GM21619 (cell line): Measurements from ENCODE around the gene TTLL7.

Source experiments
- ATAC-seq: cut with Tn5 transposase; IDR thresholded peaks from one replicate; pipeline ENCODE4 v1.9.1; 2021; ENCODE audit not compliant: unreplicated experiment

TTLL7 gene, protein sequence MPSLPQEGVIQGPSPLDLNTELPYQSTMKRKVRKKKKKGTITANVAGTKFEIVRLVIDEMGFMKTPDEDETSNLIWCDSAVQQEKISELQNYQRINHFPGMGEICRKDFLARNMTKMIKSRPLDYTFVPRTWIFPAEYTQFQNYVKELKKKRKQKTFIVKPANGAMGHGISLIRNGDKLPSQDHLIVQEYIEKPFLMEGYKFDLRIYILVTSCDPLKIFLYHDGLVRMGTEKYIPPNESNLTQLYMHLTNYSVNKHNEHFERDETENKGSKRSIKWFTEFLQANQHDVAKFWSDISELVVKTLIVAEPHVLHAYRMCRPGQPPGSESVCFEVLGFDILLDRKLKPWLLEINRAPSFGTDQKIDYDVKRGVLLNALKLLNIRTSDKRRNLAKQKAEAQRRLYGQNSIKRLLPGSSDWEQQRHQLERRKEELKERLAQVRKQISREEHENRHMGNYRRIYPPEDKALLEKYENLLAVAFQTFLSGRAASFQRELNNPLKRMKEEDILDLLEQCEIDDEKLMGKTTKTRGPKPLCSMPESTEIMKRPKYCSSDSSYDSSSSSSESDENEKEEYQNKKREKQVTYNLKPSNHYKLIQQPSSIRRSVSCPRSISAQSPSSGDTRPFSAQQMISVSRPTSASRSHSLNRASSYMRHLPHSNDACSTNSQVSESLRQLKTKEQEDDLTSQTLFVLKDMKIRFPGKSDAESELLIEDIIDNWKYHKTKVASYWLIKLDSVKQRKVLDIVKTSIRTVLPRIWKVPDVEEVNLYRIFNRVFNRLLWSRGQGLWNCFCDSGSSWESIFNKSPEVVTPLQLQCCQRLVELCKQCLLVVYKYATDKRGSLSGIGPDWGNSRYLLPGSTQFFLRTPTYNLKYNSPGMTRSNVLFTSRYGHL

DNA sequence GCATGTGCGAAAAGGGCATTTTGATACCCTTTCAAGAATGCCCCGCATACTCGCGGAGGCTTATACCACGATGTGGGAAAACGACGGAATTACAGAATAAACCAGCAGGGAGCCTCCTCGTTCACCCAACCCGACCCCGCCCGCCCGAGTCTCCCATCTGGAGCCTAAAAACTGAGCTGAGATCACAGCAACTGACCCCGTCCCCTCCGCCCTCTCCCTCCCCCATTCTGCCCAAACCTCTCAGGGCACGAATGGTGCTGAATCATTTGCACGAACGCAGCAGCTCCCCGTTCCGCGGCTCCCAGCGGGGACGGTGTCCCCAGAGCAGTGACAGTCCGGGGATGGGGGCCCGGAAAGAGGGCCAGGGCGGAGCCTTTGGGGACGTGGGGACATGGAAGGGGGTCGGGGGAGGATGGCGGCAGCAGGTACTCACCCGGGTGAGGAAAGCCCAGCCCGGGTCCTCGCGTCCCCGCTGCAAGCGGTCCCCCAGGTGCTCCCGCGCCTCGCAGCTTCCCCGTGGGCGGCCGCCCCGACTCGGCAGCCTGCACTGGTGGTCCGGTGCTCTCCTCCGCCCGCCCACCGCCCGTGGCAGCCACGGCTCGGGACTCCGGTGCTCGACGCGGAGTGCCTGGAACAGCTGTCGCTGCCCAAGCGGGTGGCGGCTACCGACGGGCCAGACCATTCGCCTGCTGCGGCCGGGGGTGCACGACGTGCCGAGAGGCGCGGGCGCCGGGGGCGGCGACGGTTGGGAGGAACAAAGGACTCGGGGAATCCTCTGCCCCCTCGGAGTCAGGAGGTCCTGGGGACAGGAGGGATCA, at the start of gene TTLL7:
Gene TTLL7, minus strand, starts transcription at position 635 of the 818 bp plus-strand sequence. CDS start 46,921 bp downstream, outside the sequence.
- peak; percentile 84 for ATAC-seq

GRCh38 chr1:84042461-84042860, 43.5 kb upstream of the TTLL7 start:
- no peak for ATAC-seq

DNA sequence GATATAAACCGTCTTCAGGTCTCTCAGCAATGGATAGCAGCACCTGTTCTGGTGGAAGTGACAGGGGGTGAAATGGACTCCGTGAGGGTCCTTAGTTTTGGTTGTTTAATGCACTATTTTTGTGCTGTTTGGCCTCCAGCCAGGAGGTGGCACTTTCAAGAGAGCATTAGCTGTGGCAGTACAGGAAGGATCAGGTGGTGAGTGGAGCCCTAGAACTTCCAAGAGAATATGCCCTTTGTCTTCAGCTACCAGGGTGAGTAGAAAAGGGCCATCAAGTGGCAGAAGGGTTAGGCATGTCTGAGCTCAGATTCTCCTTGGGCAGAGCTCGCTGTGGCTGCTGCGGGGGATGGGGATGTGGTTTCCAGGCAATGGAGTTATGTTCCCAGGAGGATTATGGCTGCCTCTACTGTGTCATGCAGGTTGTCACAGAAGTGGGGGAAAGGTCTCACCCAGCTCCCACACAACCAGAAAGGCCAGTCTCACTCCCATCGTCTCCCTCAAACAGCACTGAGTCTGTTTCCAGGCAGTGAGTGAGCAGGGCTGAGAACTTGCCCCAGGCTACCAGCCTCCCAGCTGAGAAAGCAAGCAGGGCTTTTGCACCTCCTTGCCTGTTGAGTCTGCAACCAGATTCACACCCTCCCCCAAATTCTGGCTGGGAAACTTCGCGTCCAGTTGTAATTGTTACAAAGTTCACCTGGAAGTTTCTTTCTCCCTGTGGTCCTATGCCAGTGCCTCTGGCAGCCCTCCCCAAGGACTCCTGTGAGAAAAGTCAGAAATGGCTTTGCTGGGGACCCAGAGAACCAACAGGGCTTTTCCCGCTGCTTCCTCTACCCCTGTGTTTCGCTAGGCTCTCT, 39.1 kb upstream of the TTLL7 start:
- ATAC-seq, result no peak

DNA sequence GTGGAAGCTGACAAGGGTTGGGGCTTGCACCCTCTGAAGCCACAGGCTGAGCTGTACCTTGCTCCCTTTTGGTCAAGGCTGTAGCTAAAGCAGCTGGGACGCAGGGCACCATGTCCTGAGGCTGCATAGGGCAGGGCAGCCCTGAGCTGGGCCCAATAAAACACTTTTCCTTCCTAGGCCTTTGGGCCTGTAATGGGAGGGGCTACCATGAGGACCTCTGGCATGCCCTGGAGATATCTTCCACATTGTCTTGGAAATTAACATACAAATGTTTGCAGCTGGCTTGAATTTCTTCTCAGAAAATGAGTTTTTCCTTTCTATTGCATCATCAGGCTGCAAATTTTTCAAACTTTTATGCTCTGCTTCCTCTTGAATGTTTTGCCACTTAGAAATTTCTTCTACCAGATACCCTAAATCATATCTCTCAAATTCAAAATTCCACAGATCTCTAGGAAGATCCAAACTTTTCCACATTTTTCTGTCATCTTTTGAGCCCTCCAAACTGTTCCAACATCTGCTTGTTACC, 32.9 kb upstream of the TTLL7 start:
- no peak for ATAC-seq

DNA sequence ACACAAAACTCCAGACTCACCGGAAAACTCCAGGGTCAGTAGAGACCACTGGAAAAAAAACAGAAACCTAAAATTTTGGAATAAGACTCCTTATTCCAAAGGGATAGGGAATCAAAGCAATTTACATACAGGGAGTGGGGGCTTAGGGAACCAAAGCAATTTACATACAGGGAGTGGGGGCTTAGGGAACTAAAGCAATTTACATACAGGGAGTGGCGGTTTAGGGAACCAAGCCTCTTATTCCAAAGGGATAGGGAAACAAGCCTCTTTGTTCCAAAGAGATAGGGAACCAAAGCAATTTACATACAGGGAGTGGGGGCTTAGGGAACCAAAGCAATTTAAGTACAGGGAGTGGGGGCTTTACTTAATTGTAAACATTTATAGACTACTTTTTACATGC, 28.4 kb upstream of the TTLL7 start:
- no peak for ATAC-seq

- ATAC-seq, result no peak
These were observed 27.0 kb upstream of the TTLL7 start for GRCh38 chr1:84025966-84026365.

- no peak for ATAC-seq
These were observed 22.9 kb upstream of the TTLL7 start for GRCh38 chr1:84021822-84022221.

- no peak for ATAC-seq
These were observed 21.2 kb upstream of the TTLL7 start for GRCh38 chr1:84020151-84020550.

- ATAC-seq, result no peak
These were observed 20.3 kb upstream of the TTLL7 start for GRCh38 chr1:84019217-84019616.

DNA sequence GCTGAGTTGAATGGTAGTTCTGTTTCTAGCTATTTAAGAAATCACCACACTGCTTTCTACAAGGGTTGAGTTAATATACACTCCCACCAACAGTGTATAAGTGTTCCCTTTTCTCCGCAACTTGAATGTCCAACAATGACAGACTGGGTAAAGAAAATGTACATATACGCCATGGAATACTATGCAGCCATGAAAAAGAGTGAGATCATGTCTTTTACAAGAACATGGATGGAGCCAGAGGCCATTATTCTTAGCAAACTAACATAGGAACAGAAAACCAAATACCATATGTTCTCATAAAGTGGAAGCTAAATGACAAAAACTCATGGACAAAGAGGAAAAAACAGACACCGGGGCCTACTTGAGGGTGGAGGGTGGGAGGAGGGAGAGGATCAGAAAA, 14.8 kb upstream of the TTLL7 start:
- ATAC-seq, result no peak

- ATAC-seq, result no peak
These were observed 13.1 kb upstream of the TTLL7 start for GRCh38 chr1:84012018-84012417.

- no peak for ATAC-seq
These were observed 11.2 kb upstream of the TTLL7 start for GRCh38 chr1:84010136-84010535.

- no peak for ATAC-seq
These were observed 9.7 kb upstream of the TTLL7 start for GRCh38 chr1:84008631-84009030.

GRCh38 chr1:84006591-84006990, 7.7 kb upstream of the TTLL7 start:
- ATAC-seq, result no peak

GRCh38 chr1:84001501-84001900, 2.6 kb upstream of the TTLL7 start:
- ATAC-seq, result no peak

DNA sequence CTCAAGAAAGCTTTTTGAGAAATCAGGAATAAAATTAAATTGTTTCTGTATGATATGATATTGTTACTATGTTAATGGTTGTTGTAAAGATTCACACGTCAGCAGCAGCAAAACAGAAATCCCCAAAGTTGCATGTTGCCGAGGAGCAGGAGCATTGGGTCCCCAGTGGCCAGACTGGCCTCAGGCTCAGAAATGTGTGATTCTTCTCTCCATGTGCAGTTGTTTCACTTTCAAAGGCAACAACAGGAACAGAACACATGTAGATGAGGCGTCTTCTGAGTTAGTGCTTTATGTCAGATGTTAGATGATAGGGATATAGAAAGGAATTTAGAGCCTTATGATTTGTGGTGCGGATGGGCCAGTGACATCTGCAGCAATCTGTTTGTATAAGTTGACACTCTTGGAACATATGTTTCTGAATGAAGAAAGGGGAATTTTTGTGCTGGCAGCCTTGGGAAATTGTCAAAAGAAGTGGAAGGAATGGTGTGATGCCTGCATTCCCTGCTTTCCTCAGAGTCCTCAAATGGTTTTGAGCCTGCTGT, 2.1 kb upstream of the TTLL7 start:
- ATAC-seq, result no peak

GRCh38 chr1:84000196-84000885, 1.4 kb upstream of the TTLL7 start:
- no peak for ATAC-seq

DNA sequence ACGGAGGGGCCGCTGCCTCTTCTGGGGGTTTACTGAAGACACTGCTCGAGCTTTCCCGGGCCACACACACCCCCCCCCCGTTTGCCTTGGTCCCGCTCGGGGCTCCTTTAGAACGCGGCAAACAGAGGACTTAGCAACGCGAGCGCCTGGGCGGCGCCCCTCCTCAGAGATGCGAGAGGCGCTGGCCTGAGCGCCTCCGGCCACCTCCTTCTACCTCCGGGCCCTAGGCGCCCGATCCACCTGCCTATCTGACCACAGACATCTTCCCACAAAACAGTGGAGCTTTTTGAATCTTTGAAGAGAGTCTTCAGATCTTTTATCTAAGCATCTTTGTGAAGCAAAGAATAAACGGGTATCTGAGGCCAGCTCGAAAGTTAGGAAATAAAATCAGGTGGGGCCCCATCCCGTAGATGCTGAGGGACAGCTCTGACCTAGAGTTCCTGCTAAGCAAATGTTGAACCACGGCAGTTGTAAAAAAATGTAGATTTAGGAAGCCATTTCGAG, 436 bp upstream of the TTLL7 start:
- ATAC-seq, result peak; percentile 81

GRCh38 chr1:83998205-83998497, 781 bp downstream of the TTLL7 start:
- no peak for ATAC-seq
